ENCODE results near the gene RANGRF. TPM values are rescaled to one million over a fixed set of nuclear protein-coding genes. Genes with fewer than 3 reads are reported as not detected.
"Not testable (repeated sequence)": the region's sequence is repeated elsewhere in the genome, so short reads cannot be mapped to it uniquely, and the experiment has no call there.

RANGRF gene
- total and polyA plus RNA-seq, 7 experiments from 2014 or later = 26.0 to 85.8 (median 39.2) TPM

- POLR2A ChIA-PET = interaction anchor here (0.6 to 8.7 kb wide), 20 partner anchors 8 to 1327 kb away, joined by 3 to 436 read pairs (median 10); partner anchors contain the start of genes AURKB, BORCS6, CFAP52 and RANGRF
- no peak for ATAC-seq
Observed at GRCh38 chr17:8249621-8250500, 38.6 kb upstream of the RANGRF start.

GRCh38 chr17:8251411-8251810 lies 37.1 kb upstream of the RANGRF start:
- intact Hi-C loops (cut with micrococcal nuclease); H3K27ac Mint-ChIP-seq; H3K27me3 ChIP-seq (ENCODE audit: control insufficient read depth in 2 of 2, insufficient read depth in 2 of 2, low read length in 2 of 2); H3K27me3 Mint-ChIP-seq; H3K4me3 Mint-ChIP-seq; ATAC-seq; H3K9me3 ChIP-seq (ENCODE audit: control insufficient read depth in 2 of 3, low read length in 3 of 3); DNase-seq; H3K4me3 ChIP-seq (ENCODE audit: low read length); H3K27ac ChIP-seq (ENCODE audit: low read depth, low read length): not testable (repeated sequence)
- peaks cover 0 to 16% (median 0%) of the 10 kb centered on the region in 11 donors for H3K9me3 Mint-ChIP-seq
- Histone ChIP-seq H3K36me3 (ENCODE audit: control insufficient read depth in 2 of 3, insufficient read depth in 3 of 3, low read length in 3 of 3) (peaks cover 0 to 31% (median 0%) of the 10 kb centered on the region in 3 experiments), H3K4me1 (ENCODE audit: control insufficient read depth in 2 of 2, insufficient read depth in 2 of 2, low read length in 2 of 2) (peaks cover 10 to 11% of the 10 kb centered on the region in 2 donors)
- H3K4me1 Mint-ChIP-seq = peaks cover 18 to 32% (median 27%) of the 10 kb centered on the region in 7 donors
- CTCF ChIA-PET = interaction anchor here (1.2 kb wide), 1 partner anchor 27 kb away, joined by 8 read pairs; no protein-coding TSS in a partner anchor
- H3K36me3 Mint-ChIP-seq = peaks cover 0 to 17% (median under 1%) of the 10 kb centered on the region in 5 donors
- POLR2A ChIA-PET = interaction anchor here (0.6 to 2.0 kb wide), 4 partner anchors 30 to 376 kb away, joined by 4 to 7 read pairs (median 6); no protein-coding TSS in a partner anchor

More at GRCh38 chr17:8249621-8250500, 38.6 kb upstream of the RANGRF start:
- H3K36me3 ChIP-seq (ENCODE audit: control insufficient read depth in 2 of 3, insufficient read depth in 3 of 3, low read length in 3 of 3) = peaks cover 0 to 17% (median 6%) of the 10 kb centered on the region in 3 experiments
- DNase-seq = no peak
- peaks cover 26% of the 10 kb centered on the region in 2 donors for H3K4me1 ChIP-seq (ENCODE audit: control insufficient read depth in 2 of 2, insufficient read depth in 2 of 2, low read length in 2 of 2)
- peak overlapping the region; percentile 94 for H3K4me3 ChIP-seq (ENCODE audit: low read length)
- Mint-ChIP-seq H3K4me1 (peaks cover 29 to 47% (median 41%) of the 10 kb centered on the region in 7 donors), H3K36me3 (peaks cover 4 to 15% (median 10%) of the 10 kb centered on the region in 5 donors), H3K4me3 (peak overlapping the region; percentile 92 to 100 (median 99)), H3K27ac (peak overlapping the region; percentile 97 to 100 (median 100)), H3K9me3 (peaks cover 0 to 16% (median 0%) of the 10 kb centered on the region in 11 donors), H3K27me3 (no peaks in the 10 kb centered on the region)
- intact Hi-C loops (cut with micrococcal nuclease) = loop anchor here (1.0 to 5.0 kb wide), 9 partner anchors 38 to 563 kb away; partner anchors contain the start of genes RANGRF (in 2 of the 2), SLC25A35 (in 2 of the 2), TP53 (in 2 of the 2) and WRAP53 (in 2 of the 2)
- CTCF ChIA-PET = interaction anchor here (0.5 to 6.9 kb wide), 4 partner anchors 26 to 390 kb away, joined by 3 to 70 read pairs (median 5); partner anchors contain the start of gene SLC25A35
- peak overlapping the region; percentile 100 for H3K27ac ChIP-seq (ENCODE audit: low read depth, low read length)
- no peaks in the 10 kb centered on the region for H3K9me3 ChIP-seq (ENCODE audit: control insufficient read depth in 2 of 3, low read length in 3 of 3)
- H3K27me3 ChIP-seq (ENCODE audit: control insufficient read depth in 2 of 2, insufficient read depth in 2 of 2, low read length in 2 of 2) = no peaks in the 10 kb centered on the region

GRCh38 chr17:8253801-8254200 lies 34.7 kb upstream of the RANGRF start:
- Histone ChIP-seq H3K27ac (ENCODE audit: low read depth, low read length) (no peak overlapping the region), H3K27me3 (ENCODE audit: control insufficient read depth in 2 of 2, insufficient read depth in 2 of 2, low read length in 2 of 2) (no peaks in the 10 kb centered on the region), H3K4me3 (ENCODE audit: low read length) (no peak overlapping the region), H3K9me3 (ENCODE audit: control insufficient read depth in 2 of 3, low read length in 3 of 3) (no peaks in the 10 kb centered on the region), H3K36me3 (ENCODE audit: control insufficient read depth in 2 of 3, insufficient read depth in 3 of 3, low read length in 3 of 3) (peaks cover 0 to 45% (median 0%) of the 10 kb centered on the region in 3 experiments), H3K4me1 (ENCODE audit: control insufficient read depth in 2 of 2, insufficient read depth in 2 of 2, low read length in 2 of 2) (peaks cover 8 to 9% of the 10 kb centered on the region in 2 donors)
- H3K4me1 Mint-ChIP-seq = peaks cover 16 to 21% (median 20%) of the 10 kb centered on the region in 7 donors
- DNase-seq (no peak), ATAC-seq (no peak)
- no peaks in the 10 kb centered on the region for H3K27me3 Mint-ChIP-seq
- peaks cover 0 to 4% (median 0%) of the 10 kb centered on the region in 11 donors for H3K9me3 Mint-ChIP-seq
- no peak overlapping the region for H3K27ac Mint-ChIP-seq
- no peak overlapping the region for H3K4me3 Mint-ChIP-seq
- CTCF ChIA-PET = no interaction called here
- H3K36me3 Mint-ChIP-seq = peaks cover 0 to 22% (median 4%) of the 10 kb centered on the region in 5 donors
- POLR2A ChIA-PET = no interaction called here
- intact Hi-C loops (cut with micrococcal nuclease) = no loop called here

GRCh38 chr17:8254881-8255280 lies 33.6 kb upstream of the RANGRF start:
- Mint-ChIP-seq H3K27me3 (no peaks in the 10 kb centered on the region), H3K9me3 (no peaks in the 10 kb centered on the region), H3K36me3 (peaks cover 0 to 22% (median 4%) of the 10 kb centered on the region in 5 donors), H3K4me1 (peaks cover 9 to 12% (median 9%) of the 10 kb centered on the region in 7 donors), H3K4me3 (no peak overlapping the region), H3K27ac (no peak overlapping the region)
- ChIA-PET POLR2A (interaction anchor here (0.5 kb wide), 1 partner anchor 127 kb away, joined by 5 read pairs; no protein-coding TSS in a partner anchor), CTCF (no interaction called here)
- peaks cover 0 to 51% (median 0%) of the 10 kb centered on the region in 3 experiments for H3K36me3 ChIP-seq (ENCODE audit: control insufficient read depth in 2 of 3, insufficient read depth in 3 of 3, low read length in 3 of 3)
- intact Hi-C loops (cut with micrococcal nuclease) = no loop called here
- H3K27ac ChIP-seq (ENCODE audit: low read depth, low read length) = no peak overlapping the region
- ATAC-seq (no peak), DNase-seq (no peak)
- no peaks in the 10 kb centered on the region for H3K9me3 ChIP-seq (ENCODE audit: control insufficient read depth in 2 of 3, low read length in 3 of 3)
- no peak overlapping the region for H3K4me3 ChIP-seq (ENCODE audit: low read length)
- no peaks in the 10 kb centered on the region for H3K27me3 ChIP-seq (ENCODE audit: control insufficient read depth in 2 of 2, insufficient read depth in 2 of 2, low read length in 2 of 2)
- H3K4me1 ChIP-seq (ENCODE audit: control insufficient read depth in 2 of 2, insufficient read depth in 2 of 2, low read length in 2 of 2) = peaks cover 3% of the 10 kb centered on the region in 2 donors

- H3K9me3 ChIP-seq (ENCODE audit: control insufficient read depth in 2 of 3, low read length in 3 of 3) = no peaks in the 10 kb centered on the region
- intact Hi-C loops (cut with micrococcal nuclease) = no loop called here
- no peaks in the 10 kb centered on the region for H3K27me3 Mint-ChIP-seq
- no peak overlapping the region for H3K4me3 Mint-ChIP-seq
- ChIA-PET POLR2A (interaction anchor here (0.7 to 1.0 kb wide), 2 partner anchors 29 to 177 kb away, joined by 3 to 4 read pairs; no protein-coding TSS in a partner anchor), CTCF (no interaction called here)
- no peaks in the 10 kb centered on the region for H3K4me1 ChIP-seq (ENCODE audit: control insufficient read depth in 2 of 2, insufficient read depth in 2 of 2, low read length in 2 of 2)
- peaks cover 0 to 22% (median 4%) of the 10 kb centered on the region in 5 donors for H3K36me3 Mint-ChIP-seq
- H3K27ac ChIP-seq (ENCODE audit: low read depth, low read length) = no peak overlapping the region
- peaks cover 0 to 51% (median 0%) of the 10 kb centered on the region in 3 experiments for H3K36me3 ChIP-seq (ENCODE audit: control insufficient read depth in 2 of 3, insufficient read depth in 3 of 3, low read length in 3 of 3)
- DNase-seq = no peak
- no peaks in the 10 kb centered on the region for H3K27me3 ChIP-seq (ENCODE audit: control insufficient read depth in 2 of 2, insufficient read depth in 2 of 2, low read length in 2 of 2)
- peaks cover 2 to 5% (median 3%) of the 10 kb centered on the region in 7 donors for H3K4me1 Mint-ChIP-seq
- no peaks in the 10 kb centered on the region for H3K9me3 Mint-ChIP-seq
- no peak overlapping the region for H3K4me3 ChIP-seq (ENCODE audit: low read length)
- ATAC-seq = no peak
- H3K27ac Mint-ChIP-seq = no peak overlapping the region
Observed at GRCh38 chr17:8255499-8255898, 33.0 kb upstream of the RANGRF start.

GRCh38 chr17:8256291-8256690 lies 32.2 kb upstream of the RANGRF start:
- no peak for ATAC-seq
- no peaks in the 10 kb centered on the region for H3K27me3 Mint-ChIP-seq
- no peaks in the 10 kb centered on the region for H3K9me3 Mint-ChIP-seq
- DNase-seq = no peak
- Histone ChIP-seq H3K36me3 (ENCODE audit: control insufficient read depth in 2 of 3, insufficient read depth in 3 of 3, low read length in 3 of 3) (peaks cover 0 to 57% (median 0%) of the 10 kb centered on the region in 3 experiments), H3K4me3 (ENCODE audit: low read length) (no peak overlapping the region), H3K27ac (ENCODE audit: low read depth, low read length) (no peak overlapping the region), H3K4me1 (ENCODE audit: control insufficient read depth in 2 of 2, insufficient read depth in 2 of 2, low read length in 2 of 2) (no peaks in the 10 kb centered on the region), H3K27me3 (ENCODE audit: control insufficient read depth in 2 of 2, insufficient read depth in 2 of 2, low read length in 2 of 2) (no peaks in the 10 kb centered on the region), H3K9me3 (ENCODE audit: control insufficient read depth in 2 of 3, low read length in 3 of 3) (no peaks in the 10 kb centered on the region)
- peaks cover 0 to 3% (median 0%) of the 10 kb centered on the region in 7 donors for H3K4me1 Mint-ChIP-seq
- ChIA-PET CTCF (no interaction called here), POLR2A (interaction anchor here (1.0 kb wide), 1 partner anchor 30 kb away, joined by 4 read pairs; no protein-coding TSS in a partner anchor)
- peaks cover 0 to 28% (median 5%) of the 10 kb centered on the region in 5 donors for H3K36me3 Mint-ChIP-seq
- H3K4me3 Mint-ChIP-seq = no peak overlapping the region
- no peak overlapping the region for H3K27ac Mint-ChIP-seq
- intact Hi-C loops (cut with micrococcal nuclease) = no loop called here

All from naive thymus-derived CD4-positive, alpha-beta T cell (primary cell).